ENCODE data around the gene STARD5.
"Not testable (repeated sequence)": the region's sequence is repeated elsewhere in the genome, so short reads cannot be mapped to it uniquely, and the experiment has no call there.

Gene STARD5

DNA sequence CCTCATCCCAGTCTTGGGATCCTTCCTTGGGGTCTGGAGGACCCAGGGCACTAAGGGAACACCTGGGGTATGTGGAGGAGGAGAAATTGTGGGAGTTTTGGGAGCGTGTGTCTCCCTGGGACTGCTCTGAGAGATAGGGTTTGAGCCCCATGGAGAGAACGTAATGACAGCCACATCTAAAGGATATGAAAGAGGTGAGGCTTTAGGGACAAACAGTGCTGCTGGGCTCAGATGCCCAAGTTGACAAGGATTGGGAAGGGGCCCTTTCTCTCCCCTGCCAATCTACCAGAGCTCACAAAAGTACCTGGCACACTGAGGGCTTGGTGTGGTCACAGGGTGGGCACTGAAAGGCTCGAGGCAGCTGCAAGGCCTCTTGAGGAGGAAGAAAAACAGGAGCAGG lies 13.3 kb upstream of the STARD5 start:
- no peak for DNase-seq (ENCODE audit: low read depth)

DNA sequence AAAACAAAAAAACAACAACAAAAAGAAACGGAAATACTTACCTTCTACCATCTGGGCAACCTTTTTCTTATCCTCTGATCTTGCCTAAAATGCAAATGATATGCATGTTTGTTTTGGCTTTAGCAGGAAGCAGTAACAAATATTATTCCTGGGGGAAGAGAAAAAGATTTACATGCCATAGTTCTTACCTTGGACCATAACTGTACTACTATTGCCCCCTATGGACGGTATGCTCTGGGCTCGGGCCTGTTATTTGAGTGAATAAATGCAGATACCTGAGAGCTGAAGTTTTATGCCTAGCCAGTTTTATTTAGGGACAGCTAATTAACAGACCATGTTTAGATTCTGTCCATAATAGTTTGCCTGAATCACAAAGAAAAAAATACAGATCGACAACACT lies 12.6 kb upstream of the STARD5 start:
- DNase-seq (ENCODE audit: low read depth) = peak; percentile 51

DNA sequence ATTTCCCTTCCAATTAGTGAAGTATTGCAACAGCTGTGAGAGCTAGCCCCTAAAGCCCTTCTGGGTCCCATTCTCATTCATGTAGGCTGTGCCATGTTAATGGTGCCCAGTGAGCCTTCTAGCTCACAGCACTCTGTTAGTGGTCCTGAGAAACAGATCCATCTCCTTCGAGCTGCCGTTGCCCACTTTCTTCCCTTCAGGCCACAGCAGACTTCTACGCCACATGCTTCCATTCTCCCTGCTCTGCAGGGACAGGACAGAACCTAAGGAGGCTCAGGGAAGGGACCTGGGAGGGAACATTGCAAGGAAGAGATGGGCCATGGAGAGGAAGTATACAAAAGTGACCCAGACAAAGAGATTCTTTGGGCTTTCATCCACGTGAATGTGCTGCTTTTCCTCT lies 11.7 kb upstream of the STARD5 start:
- no peak for DNase-seq (ENCODE audit: low read depth)

- DNase-seq (ENCODE audit: low read depth) = no peak
Observed at GRCh38 chr15:81334768-81335435, 11.0 kb upstream of the STARD5 start.

GRCh38 chr15:81333363-81333762 lies 9.4 kb upstream of the STARD5 start:
- no peak for DNase-seq (ENCODE audit: low read depth)

- DNase-seq (ENCODE audit: low read depth) = no peak
Observed at GRCh38 chr15:81332326-81332725, 8.4 kb upstream of the STARD5 start.

DNA sequence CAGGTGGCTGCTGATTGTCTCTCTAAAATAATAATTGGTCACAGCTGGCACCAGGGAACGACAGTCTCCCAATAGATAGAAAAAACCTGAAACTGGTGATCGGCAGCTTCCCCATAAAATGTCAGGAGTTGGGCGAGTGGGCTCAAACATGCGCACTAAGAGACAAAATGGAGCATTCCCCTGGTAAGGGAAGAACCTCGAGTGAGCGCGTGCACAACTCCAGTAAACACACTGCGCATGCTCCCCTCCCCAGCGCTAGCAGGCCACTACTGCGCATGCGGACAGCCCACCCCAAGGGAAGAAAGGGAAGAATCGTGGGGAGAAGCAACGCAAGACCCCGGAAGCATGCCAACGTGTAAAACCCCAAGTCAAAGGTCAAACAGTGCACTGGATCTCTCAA lies 7.7 kb upstream of the STARD5 start:
- no peak for DNase-seq (ENCODE audit: low read depth)

GRCh38 chr15:81331141-81331540 lies 7.2 kb upstream of the STARD5 start:
- not testable (repeated sequence) for DNase-seq (ENCODE audit: low read depth)

GRCh38 chr15:81330366-81331090 lies 6.6 kb upstream of the STARD5 start:
- DNase-seq (ENCODE audit: low read depth) = peak; percentile 27

DNA sequence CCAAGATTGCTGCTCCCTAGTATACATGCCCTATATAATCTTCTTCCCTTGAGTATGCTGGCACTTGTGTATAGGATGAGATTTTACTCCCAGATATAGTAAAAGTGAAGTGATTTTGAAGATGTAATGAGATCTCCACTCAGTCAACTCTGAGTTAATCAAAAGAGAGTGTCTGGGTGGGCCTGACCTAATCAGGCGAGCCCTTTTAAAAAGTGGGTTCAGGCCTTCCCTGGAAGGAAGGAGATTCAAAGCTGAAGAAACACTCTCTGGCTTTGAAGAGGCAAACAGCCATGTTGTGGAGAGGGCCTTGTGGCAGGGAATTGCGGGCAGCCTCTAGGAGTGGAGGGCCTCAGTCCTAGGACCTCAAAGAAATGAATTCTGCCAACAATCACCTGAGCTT lies 5.5 kb upstream of the STARD5 start:
- no peak for DNase-seq (ENCODE audit: low read depth)

- DNase-seq (ENCODE audit: low read depth) = peak; percentile 91
Observed at GRCh38 chr15:81327516-81327915, 3.6 kb upstream of the STARD5 start.

GRCh38 chr15:81326466-81327212 lies 2.7 kb upstream of the STARD5 start:
- peak; percentile 37 for DNase-seq (ENCODE audit: low read depth)

DNA sequence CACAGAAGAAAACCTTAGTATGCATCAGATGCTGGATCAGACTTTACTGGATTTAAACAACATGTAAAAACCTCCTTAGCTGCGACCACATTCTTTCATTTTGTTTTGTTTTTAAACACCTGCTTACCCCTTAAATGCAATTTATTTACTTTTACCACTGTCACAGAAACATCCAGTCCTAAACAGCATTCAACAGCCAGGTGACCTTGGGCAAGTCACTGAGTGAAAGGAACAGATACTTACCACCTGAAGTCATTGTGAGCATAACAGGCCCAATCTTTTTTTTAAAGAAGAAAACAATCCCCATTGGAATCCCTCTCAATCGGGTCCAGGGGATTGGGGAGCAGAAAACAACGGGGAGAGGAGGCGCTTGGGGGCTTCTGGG lies 390 bp downstream of the STARD5 start:
- DNase-seq (ENCODE audit: low read depth) = no peak

DNA sequence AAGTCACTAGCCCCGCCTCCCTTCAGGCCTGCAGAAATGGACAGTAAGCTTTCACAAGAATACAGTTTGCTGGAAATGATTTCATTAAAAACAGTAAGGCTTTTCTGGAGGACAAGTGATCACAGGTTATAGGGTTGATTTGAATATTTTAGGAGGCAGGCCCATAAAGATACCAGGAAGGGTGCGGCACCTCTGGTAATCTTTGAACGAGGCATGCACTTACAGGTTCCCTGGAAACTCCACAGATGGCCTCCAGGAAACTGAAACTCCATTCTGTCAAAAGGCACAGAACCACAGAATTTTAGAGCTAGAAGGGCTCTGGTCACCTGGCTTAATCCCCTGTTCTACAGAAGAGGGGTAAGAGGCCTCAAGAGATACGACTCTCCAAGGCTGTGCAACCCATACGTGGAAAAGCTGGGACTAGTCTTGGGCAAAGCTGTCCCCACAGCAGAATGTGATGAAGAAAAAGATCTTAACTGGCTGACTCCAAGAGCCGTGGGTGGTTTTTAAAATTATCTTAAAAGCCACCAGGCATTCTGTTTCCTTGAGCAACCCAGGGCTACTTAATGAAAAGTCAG lies 1.2 kb downstream of the STARD5 start:
- no peak for DNase-seq (ENCODE audit: low read depth)

- no peak for DNase-seq (ENCODE audit: low read depth)
Observed at GRCh38 chr15:81321667-81322066, 2.3 kb downstream of the STARD5 start.

DNA sequence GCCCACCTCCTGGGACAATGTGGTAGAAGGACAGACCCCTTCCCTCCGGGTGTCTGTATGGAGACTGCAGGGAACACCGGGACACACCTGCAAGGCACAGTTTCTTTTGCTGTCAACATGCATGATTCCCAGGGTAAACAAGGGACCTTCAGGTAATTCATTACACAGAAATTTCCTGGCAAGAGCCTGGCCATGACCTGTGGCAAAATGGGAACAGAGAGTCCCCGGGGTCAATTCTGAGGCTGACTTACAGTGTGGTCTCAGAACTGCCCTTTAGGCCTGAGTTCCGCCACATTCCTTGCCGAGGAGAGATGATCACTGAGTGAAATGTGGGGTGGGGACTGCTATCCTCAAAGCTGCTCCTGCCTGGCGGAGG lies 6.3 kb downstream of the STARD5 start:
- no peak for DNase-seq (ENCODE audit: low read depth)

DNA sequence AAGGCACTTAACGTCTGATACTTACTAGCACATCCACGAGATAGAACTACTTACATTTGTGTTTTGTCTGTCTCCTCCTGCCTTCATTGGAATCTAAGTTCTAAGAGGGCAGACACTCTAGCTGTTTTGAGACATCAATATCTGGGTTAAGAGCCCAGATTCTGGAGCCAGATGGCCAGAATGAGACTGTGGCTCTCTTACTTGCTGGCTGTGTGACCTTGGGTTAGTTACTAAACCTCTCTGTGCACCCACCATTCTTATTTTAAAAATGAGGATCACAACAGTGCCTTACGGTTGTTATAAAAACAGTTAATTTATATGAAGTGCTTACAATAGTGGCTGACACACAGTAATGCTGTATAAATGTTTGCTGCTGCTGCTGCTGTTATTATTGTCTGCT lies 7.7 kb downstream of the STARD5 start:
- no peak for DNase-seq (ENCODE audit: low read depth)

- no peak for DNase-seq (ENCODE audit: low read depth)
Observed at GRCh38 chr15:81315452-81316175, 8.3 kb downstream of the STARD5 start.

DNA sequence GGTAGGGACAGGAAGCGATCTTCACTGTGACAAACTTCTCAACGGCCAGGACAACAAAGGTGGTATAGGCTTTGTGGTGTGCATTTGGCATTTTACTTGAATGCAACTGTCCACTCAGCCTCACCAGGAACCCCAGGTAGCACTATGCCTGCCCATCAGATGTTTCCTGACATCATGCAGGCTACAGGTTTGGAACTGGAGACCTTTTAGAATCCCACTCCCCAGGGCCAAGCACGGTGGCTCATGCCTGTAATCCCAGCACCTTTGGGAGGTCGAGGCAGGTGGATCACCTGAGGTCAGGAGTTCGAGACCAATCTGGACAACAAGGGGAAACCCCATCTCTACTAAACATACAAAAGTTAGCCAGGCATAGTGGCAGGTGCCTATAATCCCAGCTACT lies 9.6 kb downstream of the STARD5 start:
- no peak for DNase-seq (ENCODE audit: low read depth)

DNA sequence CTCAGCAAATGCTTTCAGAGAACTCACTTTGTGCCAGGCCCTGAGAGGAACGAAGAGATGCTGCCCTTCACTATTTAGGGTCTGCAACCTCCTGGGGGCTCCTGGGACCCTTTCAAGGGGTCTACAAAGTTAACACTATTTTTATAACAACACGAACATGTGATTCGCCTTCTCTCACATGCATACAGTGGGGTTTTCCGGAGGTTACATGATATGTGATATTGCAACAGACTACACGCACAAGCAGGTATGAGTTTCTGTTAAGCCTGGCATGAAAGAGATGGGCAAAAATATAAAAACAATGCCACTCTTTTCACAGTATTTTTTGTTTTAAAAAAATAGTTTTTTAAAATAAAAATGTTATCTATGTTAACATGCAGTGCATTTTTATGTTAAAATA lies 10.3 kb downstream of the STARD5 start:
- DNase-seq (ENCODE audit: low read depth) = no peak

DNA sequence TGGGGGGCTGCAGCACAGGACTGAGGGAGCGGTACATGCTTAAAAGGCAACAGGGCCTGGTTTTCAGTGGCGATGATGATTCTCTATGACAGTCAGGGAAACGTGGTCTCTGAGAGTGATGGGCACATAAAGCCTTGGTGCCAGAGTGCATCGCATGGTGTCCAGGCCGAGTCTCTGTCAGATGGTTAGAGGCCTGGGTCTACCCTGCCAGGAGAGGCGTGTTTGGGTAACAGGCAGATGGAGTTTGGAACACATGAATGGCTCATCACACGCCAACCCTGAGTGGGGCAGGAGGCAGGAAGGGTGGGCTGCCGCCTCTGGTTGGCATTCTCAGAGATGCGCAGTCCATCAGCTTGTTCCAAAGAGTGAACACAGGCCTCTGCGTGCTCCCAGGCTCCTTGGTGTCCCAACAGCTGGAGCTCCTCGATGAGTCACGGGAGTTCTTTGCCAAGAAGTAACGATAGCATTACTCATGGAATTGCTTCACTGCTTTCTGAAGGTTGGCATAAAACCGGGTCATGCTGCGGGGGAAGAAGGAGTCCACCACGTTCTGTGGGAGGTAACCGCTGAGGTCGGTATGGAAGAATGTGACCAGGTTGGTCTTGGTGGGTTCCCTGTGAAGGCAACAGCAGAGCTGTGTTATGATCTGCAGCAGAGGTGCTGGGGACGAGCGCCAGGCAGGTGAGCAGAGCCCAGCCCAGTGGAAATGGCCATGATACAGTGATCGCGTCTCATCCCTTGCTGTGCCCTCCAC lies 11.0 kb downstream of the STARD5 start:
- DNase-seq (ENCODE audit: low read depth) = peak; percentile 98
